Right lobe of liver (tissue), 4 donors: Measurements from ENCODE around the gene UVRAG.

Experiments used
- POLR2A ChIP-seq: fragments of 450-650 bp; IDR thresholded peaks from one replicate; pipeline ENCODE4 v1.6.1; 2017; ENCODE audit warnings: antibody characterized with exemption, mild to moderate bottlenecking
- TF ChIP-seq, protein P1 (sequence below), 4 donors: fragments of 200-600 bp in 3 of 4; fragments of 450-650 bp in 1 of 4; IDR thresholded peaks; one replicate each; pipeline versions ENCODE4 v1.5.1 to v1.8.0; 2016 to 2022; ENCODE audit warnings: antibody characterized with exemption in 4 of 4, mild to moderate bottlenecking in 2 of 4
- donor health status: DM: no; HTN: no; CAD: no.
- donor health status: DM: no; HTN: no; CAD: no.
- donor health status: DM: no; HTN: yes; CAD: no.

DNA sequence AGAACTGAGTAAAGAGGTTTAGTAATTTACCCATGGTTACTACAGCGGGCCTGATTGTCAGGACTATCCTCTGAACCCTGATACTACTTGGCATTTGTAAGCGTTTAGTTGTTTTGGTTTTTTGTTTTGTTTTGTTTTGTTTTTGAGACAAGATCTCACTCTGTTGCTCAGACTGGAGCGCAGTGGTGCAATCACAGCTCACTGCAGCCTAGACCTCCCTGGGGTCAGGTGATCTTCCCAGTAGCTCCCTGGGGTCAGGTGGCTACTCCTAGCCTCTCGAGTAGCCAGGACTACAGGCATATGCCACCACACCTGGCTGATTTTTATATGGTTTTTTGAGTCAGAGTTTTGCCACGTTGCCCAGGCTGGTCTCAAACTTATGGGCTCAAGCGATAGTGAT lies 272.7 kb downstream of the UVRAG start:
- TF ChIP-seq, protein P1, sequence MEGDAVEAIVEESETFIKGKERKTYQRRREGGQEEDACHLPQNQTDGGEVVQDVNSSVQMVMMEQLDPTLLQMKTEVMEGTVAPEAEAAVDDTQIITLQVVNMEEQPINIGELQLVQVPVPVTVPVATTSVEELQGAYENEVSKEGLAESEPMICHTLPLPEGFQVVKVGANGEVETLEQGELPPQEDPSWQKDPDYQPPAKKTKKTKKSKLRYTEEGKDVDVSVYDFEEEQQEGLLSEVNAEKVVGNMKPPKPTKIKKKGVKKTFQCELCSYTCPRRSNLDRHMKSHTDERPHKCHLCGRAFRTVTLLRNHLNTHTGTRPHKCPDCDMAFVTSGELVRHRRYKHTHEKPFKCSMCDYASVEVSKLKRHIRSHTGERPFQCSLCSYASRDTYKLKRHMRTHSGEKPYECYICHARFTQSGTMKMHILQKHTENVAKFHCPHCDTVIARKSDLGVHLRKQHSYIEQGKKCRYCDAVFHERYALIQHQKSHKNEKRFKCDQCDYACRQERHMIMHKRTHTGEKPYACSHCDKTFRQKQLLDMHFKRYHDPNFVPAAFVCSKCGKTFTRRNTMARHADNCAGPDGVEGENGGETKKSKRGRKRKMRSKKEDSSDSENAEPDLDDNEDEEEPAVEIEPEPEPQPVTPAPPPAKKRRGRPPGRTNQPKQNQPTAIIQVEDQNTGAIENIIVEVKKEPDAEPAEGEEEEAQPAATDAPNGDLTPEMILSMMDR (IDR thresholded peaks at IDR 0.05), result no peak
- no peak for TF ChIP-seq POLR2A
